ENCODE results near the gene ZNF195.

DNA sequence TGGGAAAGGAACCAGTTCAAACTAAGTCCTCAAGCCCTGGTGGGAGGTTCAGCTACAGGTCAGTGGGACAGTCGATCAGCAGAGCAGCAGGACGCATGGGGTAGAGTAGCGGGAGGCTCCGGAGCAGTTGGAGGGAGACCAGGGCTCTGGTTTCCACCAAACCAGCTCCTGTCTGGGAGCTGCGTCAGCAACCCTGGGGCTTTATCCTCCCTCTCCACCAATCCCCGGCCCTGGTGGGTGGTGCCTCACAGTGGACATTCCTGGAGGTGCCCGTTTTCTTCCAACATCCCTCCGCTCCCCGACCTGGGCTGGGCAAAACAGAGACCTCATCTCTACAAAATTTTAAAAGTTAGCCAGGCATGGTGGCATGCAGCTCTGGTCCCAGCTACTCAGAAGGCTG is 32.4 kb downstream of the ZNF195 start:
- TF ChIP-seq, protein P1, sequence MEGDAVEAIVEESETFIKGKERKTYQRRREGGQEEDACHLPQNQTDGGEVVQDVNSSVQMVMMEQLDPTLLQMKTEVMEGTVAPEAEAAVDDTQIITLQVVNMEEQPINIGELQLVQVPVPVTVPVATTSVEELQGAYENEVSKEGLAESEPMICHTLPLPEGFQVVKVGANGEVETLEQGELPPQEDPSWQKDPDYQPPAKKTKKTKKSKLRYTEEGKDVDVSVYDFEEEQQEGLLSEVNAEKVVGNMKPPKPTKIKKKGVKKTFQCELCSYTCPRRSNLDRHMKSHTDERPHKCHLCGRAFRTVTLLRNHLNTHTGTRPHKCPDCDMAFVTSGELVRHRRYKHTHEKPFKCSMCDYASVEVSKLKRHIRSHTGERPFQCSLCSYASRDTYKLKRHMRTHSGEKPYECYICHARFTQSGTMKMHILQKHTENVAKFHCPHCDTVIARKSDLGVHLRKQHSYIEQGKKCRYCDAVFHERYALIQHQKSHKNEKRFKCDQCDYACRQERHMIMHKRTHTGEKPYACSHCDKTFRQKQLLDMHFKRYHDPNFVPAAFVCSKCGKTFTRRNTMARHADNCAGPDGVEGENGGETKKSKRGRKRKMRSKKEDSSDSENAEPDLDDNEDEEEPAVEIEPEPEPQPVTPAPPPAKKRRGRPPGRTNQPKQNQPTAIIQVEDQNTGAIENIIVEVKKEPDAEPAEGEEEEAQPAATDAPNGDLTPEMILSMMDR (conservative IDR thresholded peaks at IDR 0.05; ENCODE audit: low read depth, low read length), result no peak
- no peak for TF ChIP-seq EZH2 (IDR thresholded peaks at IDR 0.05; ENCODE audit: borderline replicate concordance, low read depth, low read length, poor library complexity, severe bottlenecking)

Data from A673 (cell line).